ENCODE results near the gene CRYBA2.

Gene CRYBA2

DNA sequence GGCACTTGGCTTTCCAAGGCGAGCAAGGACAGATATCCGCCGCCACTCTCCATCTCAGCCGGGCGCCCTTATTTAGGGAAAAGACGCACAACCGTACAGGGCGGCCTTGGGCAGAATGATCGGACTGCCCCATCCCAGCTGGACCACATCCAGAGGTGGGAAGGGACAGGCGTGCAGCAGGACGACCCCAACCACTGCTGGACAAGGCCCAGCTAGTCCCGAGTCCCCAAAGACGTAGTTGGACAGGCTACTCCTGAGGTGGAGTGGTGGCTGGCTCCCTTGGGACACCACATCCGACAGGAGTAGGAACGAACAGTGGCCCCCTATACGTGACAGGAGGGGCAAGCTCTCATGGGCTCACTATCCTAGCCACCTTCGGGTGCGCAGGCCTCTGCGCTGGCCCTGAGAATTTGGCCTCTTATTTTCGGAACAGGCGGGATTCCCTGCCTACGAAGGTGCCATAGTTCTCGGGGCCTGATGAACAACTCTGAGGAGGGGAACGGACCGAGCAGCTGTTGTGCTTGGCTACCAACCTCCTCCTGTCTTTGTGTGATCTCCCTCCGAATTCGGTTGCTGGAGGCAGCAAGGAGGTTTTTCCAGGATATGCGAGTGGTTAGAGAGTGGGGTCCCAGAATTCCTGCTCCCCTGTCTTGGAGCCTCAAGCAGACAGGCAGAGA lies 10.5 kb downstream of the CRYBA2 start:
- no peak for DNase-seq (ENCODE audit: low read depth, low spot score)

DNA sequence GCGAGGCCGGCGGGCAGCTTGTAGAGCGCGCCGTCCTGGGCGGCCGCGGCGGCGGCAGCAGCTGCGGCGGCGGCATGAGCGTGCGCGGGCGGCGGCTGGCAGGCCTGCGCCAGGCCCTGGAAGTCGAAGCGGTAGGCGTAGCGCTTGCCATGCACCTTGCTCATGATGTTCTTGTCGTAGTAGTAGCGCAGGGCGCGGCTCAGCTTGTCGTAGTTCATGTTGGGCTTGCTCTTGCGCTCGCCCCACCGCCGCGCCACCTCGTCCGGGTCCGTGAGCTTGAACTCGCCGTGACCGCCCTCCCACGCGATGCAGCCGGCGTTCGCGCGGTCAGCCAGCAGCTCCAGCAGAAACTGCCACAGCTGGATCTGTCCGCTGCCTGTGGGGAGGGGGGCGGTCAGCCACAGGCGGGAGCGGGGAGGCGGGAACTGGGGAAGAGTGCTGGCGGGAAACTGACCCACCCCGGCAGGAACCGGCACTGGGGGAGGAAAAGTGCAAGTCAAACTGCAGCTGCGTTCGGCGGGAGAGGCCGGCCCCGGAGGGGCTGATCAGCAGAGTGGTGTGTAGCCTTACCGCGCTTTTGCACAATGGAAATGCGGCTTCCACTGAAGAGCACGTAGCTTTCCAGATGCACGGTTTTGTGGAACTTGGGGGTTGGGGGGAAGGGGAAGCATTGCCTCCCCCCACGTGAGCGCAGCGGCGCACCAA lies 11.2 kb downstream of the CRYBA2 start:
- DNase-seq (ENCODE audit: low read depth, low spot score): no peak

DNA sequence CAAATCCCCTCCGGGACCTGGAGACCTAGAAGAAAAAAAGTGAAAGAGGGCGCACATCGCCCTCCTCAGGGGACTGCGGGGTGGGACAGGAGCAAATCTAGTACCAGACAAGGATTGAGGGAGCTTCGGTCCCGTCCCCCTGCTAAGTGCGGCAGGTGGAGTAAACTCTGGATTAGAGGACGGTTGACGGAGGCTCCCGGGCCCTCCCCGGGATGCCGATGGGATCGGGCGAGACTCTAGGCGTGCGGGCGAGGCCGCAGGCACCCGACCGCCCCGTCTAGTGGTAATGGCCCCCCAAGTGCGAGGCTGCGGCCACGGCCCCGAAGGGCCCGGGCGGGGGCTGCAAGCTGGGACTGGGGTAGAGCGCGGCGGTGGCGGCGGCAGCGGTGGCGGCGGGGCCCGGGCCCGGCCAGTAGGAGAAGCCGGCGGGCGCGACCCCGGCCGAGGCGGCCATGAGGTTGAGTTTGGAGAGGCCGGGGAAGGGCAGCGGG lies 11.8 kb downstream of the CRYBA2 start:
- DNase-seq (ENCODE audit: low read depth, low spot score): no peak

DNA sequence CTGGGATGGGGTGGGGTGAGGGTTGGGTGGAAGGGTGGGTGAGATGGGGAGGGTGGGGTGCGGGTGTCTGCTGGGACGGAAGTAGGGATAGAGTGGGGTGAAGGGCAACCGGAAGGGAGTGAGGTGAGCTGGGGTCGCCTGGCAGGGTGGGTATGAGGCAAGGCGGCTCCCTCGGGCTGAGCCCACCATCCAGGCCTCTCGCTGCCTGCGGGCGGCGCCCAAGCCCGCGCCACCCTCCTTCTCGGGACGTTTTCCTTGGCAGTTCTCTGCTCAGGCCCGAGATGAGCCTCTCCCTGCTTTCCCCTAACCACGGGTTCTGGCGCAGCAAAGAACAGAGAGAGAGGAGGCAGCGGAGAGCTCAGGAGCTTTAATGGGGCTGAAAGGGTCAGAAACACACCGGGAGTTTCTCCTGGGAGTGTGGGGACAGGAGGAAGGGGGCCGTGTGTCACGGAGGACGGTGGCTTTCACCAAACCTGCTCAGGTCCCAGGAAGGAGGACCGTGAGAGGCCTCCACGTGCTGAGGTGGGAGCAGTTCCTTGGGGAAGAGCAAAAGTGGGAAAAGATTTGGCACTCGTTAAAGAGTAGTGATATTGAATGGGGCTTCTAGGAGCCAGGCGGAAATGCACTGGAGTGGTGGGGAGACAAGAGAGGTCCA lies 12.4 kb downstream of the CRYBA2 start:
- no peak for DNase-seq (ENCODE audit: low read depth, low spot score)

DNA sequence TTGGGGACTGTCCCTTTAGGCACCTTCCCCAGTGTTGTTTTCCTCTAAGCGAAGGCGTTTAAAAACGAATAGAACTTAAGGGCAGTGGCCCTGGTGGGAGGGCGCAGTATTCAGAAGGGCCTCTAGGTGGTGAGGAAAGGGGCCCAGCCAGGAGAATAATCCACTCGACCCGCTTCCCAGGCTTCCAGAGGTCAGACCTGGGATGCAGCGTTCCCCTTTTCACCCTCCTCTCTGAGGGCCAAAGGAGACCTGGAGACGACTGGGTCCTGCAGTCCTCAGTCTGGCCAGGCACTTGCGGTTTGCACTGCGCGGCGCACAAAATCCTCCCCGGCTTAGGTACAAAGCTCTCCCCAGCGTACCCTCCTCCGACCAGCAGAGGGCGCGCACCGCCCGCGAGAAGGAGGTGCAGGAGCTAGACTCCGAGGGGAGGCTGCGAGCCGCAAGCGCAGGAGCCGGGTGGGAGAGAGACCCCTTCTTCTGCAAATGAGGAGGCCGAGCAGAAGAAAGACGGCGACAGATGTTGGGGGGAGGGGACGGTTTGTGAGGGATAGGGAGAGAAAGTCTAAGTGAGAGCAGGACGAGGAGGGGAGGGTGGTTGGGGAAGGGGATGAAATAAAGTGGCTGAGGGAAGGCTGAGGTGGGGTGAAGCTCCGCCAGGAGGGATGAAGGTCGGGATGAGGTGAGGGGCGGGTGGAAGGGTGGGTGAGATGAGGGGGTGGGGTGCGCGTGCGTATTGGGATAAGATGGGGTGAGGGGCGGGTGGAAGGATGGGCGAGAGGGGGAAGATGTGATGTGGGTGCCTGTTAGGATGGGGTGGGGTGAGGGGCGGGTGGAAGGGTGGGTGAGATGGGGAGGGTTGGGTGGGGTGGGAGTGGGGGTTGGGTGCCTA lies 13.1 kb downstream of the CRYBA2 start:
- DNase-seq (ENCODE audit: low read depth, low spot score): no peak

DNA sequence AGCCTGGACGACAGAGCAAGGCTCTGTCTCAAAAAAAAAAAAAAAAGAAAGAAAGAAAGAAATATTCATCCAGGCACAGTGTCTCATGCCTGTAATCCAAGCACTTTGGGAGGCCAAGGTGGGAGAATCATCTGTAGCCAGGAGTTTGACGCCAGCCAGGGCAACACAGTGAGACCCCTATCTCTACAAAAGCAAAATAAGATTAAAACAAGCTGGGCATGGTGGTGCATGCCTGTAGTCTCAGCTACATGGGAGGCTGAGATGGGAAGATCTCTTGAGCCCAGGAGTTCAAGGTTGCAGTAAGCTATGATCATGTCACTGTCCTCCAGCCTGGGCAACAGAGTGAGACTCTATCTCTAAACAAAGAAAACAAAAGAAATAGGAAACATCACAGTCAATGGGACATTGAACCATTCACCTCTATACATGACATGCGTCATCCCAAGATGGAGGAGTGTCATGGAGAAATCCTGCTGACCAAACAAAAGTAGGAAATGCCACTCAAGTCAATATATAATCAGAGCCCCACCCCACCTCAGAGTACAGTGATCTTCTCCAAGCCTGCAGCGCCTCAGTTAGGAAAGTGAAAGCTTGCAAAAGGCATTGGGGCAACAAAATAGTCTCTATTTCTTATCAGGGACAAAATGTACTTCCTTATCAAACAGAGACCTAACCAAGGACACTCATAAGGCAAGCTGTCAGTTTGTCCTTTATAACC lies 18.0 kb downstream of the CRYBA2 start:
- no peak for DNase-seq (ENCODE audit: low read depth, low spot score)

DNA sequence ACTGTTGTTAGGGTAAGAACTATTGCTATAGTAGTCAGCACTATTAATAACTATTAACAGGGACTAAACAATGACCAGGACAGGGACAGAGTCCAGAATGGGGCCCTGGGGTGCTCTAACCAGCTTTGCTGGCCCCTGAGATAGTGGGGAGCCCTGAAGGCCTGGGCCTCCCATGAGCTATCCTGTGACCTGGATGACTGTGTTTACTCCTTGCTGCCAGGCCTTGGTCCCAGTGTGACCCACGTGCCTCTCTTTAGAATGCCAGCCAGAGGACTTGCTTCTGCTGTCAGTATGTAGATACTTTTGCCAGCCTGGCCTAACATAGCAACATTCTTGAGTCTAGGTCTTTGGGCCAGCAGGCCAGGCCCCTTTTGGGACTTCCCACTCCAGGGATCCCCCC lies 22.3 kb downstream of the CRYBA2 start:
- no peak for DNase-seq (ENCODE audit: low read depth, low spot score)

DNA sequence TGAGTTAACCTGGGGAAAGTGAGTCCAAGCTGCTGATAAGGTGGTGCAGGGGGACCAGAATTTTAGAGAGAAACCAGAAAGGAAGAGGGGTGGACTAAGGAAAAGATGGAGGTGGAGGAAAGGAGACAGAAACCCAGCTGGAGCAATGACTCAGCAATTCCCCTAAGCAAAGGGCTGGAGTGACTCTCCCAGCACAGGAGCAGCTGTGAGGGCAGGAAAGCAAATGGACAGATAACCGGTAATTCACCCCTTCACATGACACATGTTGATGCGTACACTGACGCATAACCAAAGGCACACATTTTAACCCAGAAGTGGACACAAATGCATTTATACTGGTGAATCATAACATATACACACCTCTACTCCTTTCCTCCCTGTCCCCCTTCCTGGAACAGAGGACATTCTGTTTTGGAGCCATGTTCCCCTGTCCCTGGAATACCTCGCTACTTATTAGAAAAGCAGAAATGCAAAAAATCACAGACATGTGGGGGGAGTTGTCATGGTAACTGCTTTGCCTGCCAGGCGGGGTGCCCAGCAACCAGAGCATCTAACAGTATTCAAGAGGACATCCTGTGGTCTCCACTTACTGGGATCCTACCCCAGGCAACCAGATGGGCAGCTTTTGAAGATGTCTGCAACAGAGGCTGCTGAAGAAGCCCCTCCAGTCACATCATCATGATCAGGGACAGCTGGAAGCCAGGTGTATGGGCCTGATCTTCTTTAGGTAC lies 29.0 kb downstream of the CRYBA2 start:
- no peak for DNase-seq (ENCODE audit: low read depth, low spot score)

DNA sequence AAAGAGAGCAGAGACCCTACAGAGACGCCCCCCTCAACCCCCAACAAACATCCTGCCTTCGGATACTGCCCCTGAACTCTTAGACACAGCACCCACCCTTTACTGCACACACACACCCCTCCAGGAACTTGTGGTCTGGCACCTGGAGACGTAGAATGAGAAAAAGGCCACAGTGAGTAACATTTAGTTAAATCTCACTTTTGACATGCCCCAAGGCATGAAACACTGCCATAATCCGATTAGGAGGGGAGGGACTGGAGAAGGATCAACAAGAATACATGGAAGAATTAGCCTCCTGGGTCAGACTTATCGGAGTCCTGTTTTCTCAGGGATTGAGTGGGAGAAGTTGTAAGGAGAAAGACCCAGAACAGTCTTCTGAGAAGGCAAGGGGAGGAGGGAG lies 29.6 kb downstream of the CRYBA2 start:
- no peak for DNase-seq (ENCODE audit: low read depth, low spot score)

DNA sequence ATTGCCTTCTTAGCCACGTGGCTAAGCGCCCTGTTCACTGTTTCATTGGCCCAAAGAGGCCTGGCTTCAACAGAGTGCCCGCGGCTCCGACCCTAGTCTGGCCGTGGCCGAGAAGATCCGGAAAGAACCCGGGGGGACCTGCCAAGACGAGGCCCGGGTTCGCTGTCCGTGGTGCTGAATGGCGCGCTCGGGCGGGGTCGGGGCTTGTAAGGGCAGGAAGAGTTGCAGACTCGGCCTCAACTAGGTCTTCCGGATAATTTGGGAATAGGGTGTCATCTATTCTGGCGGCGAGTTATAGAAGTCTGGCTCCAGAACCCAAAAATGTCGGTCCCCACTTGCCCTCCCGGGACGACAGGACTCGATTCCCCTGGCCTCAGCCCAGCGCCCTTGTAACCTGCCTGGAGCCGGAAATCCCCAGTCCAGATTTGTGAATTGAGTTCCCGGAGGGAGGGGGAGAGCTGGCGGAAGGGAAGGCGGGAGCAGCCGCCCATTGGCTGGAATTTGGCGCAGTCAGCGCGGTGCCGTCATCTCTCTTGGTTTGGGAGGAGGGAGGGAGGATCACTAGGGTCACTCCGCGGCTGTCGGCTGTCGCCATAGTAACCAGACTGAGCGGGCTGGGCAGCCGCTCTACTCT lies 30.2 kb downstream of the CRYBA2 start:
- peak; percentile 92 for DNase-seq (ENCODE audit: low read depth, low spot score)

DNA sequence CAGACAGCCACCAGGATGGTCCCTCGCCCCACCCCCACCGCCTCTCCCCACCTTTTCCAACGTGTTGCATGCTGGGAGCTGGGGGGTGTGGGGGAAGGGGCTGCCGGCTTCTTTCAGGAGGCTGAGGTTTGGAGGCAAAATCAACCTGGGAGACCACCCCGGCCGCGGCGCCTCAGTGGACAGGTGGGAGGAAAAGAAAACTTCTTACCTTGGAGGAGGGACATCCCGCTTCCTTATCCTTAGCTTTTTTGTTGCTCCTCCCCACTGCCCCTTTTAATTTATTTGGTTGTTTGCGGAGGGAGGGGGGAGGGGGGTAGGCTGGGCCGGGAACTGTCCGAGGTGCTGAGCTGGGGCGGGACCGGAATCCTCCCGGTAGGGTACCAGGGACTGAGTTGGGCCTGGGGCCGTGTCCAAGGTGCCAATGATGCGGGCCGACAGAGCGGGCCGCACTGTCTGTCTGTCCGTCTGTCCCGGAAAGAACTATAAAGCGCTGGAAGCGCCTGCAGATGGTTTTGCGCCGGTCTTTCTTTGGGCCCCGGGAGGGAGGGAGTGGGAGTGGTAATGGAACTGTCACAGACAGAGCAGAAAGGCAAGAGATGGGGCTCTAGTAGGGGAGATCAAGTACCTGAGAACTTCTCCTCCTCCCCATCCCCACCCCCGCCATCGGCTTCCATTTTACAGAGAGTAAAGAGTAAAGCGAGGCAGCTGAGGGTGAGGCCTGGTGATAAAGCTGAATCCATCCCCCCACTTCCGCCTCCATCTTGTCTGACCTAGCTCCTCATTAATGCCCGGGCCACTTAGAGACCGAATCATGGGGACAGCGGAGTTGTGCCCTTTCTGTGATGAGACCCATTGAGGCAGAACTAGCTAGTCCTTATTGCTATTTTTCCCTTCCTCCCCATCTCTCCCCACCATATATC lies 31.3 kb downstream of the CRYBA2 start:
- DNase-seq (ENCODE audit: low read depth, low spot score): no peak

DNA sequence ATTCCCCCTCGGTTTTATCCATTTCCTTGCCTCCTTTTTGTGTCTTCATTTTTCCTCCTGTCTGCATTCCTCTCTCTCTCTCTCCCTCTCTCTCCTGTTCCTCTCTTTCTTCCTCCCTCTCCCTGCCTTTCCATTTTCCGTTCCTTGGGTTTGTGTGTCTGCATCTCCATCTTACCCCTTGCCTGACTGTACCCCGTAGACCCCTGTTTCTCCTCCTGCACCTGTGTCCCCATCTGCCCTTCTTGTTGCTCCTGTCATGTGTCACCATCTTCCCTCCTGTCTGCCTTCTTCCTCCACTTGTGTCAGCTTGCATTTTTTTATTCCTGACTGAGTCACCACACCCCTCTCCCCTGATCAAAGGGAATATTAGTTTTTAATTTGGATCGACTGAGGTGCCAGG lies 32.0 kb downstream of the CRYBA2 start:
- DNase-seq (ENCODE audit: low read depth, low spot score): no peak

DNA sequence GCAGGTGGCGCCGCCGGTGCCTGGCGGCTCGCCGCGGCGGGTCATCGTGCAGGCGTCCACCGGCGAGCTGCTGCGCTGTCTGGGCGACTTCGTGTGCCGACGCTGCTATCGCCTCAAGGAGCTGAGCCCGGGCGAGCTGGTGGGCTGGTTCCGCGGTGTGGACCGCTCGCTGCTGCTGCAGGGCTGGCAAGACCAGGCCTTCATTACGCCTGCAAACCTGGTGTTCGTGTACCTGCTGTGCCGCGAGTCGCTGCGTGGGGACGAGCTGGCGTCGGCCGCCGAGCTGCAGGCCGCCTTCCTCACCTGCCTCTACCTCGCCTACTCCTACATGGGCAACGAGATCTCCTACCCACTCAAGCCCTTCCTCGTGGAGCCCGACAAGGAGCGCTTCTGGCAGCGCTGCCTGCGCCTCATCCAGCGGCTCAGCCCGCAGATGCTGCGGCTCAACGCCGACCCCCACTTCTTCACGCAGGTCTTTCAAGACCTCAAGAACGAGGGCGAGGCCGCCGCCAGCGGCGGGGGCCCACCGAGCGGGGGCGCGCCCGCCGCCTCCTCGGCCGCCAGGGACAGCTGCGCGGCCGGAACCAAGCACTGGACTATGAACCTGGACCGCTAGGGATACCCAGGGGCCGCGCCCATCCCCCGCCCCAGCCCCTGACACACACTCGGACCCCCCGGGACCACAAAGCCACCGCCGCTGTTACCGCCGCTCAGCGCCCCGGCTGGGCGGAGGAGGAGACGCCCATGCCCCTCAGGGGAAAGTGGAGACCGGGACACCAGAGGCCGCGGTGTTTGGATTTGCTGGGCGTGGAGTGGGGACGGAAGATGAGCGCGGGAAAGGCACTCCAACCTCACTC lies 32.7 kb downstream of the CRYBA2 start:
- DNase-seq (ENCODE audit: low read depth, low spot score): no peak

DNA sequence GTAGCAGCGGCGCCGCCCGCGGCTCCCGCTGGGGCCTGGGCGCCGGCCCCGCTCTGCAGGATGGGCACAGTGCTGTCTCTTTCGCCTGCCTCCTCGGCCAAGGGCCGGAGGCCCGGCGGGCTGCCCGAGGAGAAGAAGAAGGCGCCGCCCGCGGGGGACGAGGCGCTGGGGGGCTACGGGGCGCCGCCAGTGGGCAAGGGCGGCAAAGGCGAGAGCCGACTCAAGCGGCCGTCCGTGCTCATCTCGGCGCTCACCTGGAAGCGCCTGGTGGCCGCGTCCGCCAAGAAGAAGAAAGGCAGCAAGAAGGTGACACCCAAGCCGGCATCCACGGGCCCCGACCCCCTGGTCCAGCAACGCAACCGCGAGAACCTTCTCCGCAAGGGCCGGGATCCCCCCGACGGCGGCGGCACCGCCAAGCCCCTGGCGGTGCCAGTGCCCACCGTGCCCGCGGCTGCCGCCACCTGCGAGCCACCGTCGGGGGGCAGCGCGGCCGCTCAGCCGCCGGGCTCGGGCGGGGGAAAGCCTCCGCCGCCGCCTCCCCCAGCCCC lies 33.4 kb downstream of the CRYBA2 start:
- no peak for DNase-seq (ENCODE audit: low read depth, low spot score)

DNA sequence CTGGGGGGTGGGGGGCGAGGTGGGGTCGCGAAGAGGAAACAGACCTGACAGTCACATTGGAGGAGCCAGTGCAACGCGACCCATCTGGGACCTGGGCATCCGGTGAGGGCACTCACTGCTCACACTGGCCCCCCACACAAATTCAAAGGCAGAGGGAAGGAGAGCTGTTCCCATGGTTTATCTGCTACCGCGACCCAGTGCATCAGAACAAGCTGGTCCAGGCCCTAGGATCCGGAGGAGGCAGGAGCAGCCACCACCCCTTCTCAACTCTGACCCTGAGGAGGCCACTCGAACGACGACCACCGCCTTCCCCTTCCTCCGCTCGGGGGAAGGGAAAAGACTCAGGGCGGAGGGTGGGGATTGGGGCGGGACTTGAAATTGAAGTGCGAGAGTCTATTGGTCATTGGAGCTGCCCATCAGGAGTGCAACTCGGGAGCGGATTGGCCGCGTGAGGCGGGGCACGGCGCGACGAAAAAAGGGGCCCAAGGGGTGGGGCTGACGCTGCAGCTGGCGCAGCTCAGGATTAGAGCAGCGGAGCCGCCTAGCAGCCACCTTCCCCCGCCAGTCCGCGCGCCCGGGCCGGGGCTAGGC lies 34.0 kb downstream of the CRYBA2 start, which contains the start of gene CDK5R2:
Gene CDK5R2 (plus strand): TSS at position 526 of the 591 bp plus-strand sequence. CDS start 155 bp downstream, outside the sequence.
- DNase-seq (ENCODE audit: low read depth, low spot score): no peak

DNA sequence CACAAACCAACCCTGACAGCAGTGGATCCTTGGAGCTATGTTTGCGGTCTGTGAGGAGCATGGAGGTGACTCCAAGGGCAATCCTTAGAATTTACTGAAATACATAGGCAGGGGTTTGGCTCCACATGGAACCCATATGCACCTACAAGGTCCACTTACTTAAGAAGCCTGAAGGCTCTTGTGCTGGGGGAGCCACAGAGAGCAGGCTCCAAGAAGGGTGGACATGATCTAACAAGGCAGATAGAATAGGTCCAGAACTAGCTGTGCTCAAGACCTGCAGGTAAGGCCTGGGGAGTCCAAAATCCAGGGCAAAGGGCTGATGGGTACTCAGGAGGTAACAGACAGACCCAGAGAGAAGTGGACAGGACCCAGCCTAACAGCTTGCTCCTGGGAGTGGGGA lies 34.9 kb downstream of the CRYBA2 start:
- DNase-seq (ENCODE audit: low read depth, low spot score): no peak

DNA sequence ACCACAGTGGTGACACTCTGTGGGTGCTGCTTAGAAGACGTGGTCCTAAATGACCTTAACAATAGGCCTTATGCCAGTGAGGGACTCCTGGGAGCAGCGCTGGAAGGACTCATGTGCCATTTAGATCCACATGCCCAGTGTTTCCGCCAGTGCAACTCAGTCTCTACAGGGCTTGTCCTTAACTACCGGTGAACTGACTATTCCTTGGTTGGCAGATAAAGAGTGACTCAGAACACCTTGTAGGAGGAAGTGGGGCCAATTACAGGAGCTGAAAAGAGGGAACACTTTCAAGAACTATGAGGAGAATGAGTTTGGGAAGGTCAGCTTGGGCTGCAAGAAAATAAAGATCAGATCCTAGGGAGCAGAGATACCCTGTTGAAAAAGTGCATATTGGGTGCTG lies 35.6 kb downstream of the CRYBA2 start:
- no peak for DNase-seq (ENCODE audit: low read depth, low spot score)
